Measurements from ENCODE around the gene RELT. TPM values are rescaled to one million over a fixed set of nuclear protein-coding genes. Genes with fewer than 3 reads are reported as not detected.

Gene RELT
- total RNA-seq, 1 experiment from 2014 or later, result 10.2 TPM

DNA sequence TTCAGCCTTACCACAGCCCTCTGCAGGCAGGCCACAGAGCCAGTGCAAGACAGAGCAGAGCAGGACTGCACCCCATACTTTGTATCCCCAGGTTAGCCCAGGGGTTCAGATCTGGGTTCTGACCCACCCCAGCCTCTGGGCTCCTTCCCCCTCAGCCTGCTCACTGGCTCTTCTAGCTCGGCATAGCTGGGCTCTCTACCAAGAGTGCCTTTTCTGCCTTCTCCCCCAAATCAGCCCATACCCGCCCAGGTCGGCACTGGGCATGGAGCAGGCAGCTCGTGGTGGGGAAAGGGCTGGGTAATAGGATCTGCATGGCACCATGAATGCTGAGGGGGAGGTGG, 8.3 kb downstream of the RELT start:
- Histone ChIP-seq H3K9me3 (ENCODE audit: control insufficient read depth, low read depth, low read length) (no peaks in the 10 kb centered on the region), H3T11ph (ENCODE audit: low read length) (no peak overlapping the region), H4K91ac (ENCODE audit: insufficient read length, low read depth, low read length) (no peak overlapping the region), H3K4me1 (ENCODE audit: insufficient read depth, low read length) (no peaks in the 10 kb centered on the region), H4K20me1 (ENCODE audit: control insufficient read depth, insufficient read depth, insufficient read length) (no peaks in the 10 kb centered on the region), H3K4me2 (ENCODE audit: insufficient read depth, insufficient read length, low read length) (no peak overlapping the region), H3K18ac (ENCODE audit: insufficient read length, low read depth, low read length) (no peak overlapping the region), H3K56ac (ENCODE audit: insufficient read length, low read depth, low read length) (no peak overlapping the region), H3K27me3 (ENCODE audit: insufficient read depth, low read length) (no peaks in the 10 kb centered on the region), H3K27ac (ENCODE audit: insufficient read length, low read depth, low read length) (no peak overlapping the region), H4K8ac (replicated peaks; ENCODE audit: insufficient read length, low read depth, low read length) (no peak overlapping the region), H2BK12ac (ENCODE audit: insufficient read length, low read depth, low read length) (no peak overlapping the region), H3K9ac (ENCODE audit: extremely low read depth, insufficient read length, low read length) (no peak overlapping the region), H3K4ac (ENCODE audit: low read depth, low read length) (no peak overlapping the region), H3K23me2 (ENCODE audit: insufficient read length, low read depth, low read length, poor library complexity, severe bottlenecking) (no peaks in the 10 kb centered on the region), H3K14ac (ENCODE audit: insufficient read depth, low read length) (no peak overlapping the region), H2AFZ (ENCODE audit: low read length) (no peak overlapping the region), H2BK5ac (ENCODE audit: insufficient read length, low read length) (no peak overlapping the region), H2BK120ac (ENCODE audit: low read depth, low read length, poor library complexity, severe bottlenecking) (no peak overlapping the region), H3K23ac (ENCODE audit: insufficient read length, low read depth, low read length) (no peak overlapping the region), H2BK20ac (ENCODE audit: low read depth, low read length, poor library complexity, severe bottlenecking) (no peak overlapping the region), H3K79me1 (ENCODE audit: insufficient read depth, low read depth, low read length, poor library complexity, severe bottlenecking) (no peaks in the 10 kb centered on the region), H4K5ac (ENCODE audit: insufficient read length, low read depth, low read length) (no peak overlapping the region), H3K79me2 (ENCODE audit: insufficient read depth, low read length) (no peaks in the 10 kb centered on the region), H2AK5ac (ENCODE audit: insufficient read length, low read length) (no peak overlapping the region), H2BK15ac (ENCODE audit: low read depth, low read length) (no peak overlapping the region)
- no peak overlapping the region for H3K27ac Mint-ChIP-seq
- no peaks in the 10 kb centered on the region for H3K9me3 Mint-ChIP-seq
- no CpG with 5 or more reads among the region's 4 CpGs for WGBS (ENCODE audit: extremely low coverage, insufficient read length, low lambda C conversion rate)
- TF ChIP-seq, protein P1, sequence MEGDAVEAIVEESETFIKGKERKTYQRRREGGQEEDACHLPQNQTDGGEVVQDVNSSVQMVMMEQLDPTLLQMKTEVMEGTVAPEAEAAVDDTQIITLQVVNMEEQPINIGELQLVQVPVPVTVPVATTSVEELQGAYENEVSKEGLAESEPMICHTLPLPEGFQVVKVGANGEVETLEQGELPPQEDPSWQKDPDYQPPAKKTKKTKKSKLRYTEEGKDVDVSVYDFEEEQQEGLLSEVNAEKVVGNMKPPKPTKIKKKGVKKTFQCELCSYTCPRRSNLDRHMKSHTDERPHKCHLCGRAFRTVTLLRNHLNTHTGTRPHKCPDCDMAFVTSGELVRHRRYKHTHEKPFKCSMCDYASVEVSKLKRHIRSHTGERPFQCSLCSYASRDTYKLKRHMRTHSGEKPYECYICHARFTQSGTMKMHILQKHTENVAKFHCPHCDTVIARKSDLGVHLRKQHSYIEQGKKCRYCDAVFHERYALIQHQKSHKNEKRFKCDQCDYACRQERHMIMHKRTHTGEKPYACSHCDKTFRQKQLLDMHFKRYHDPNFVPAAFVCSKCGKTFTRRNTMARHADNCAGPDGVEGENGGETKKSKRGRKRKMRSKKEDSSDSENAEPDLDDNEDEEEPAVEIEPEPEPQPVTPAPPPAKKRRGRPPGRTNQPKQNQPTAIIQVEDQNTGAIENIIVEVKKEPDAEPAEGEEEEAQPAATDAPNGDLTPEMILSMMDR (conservative IDR thresholded peaks at IDR 0.05), result no peak
- no peaks in the 10 kb centered on the region; the same call in 1 of the 2 replicates for H3K27me3 Mint-ChIP-seq (ENCODE audit: low read depth)
- peaks cover 0 to 2% (median 0%) of the 10 kb centered on the region in 3 experiments; a peak in 1 of 7 replicates for H3K36me3 Mint-ChIP-seq (ENCODE audit: insufficient read depth in 1 of 3, low read depth in 3 of 3)
- no peak overlapping the region for H3K4me3 Mint-ChIP-seq
- H3K4me1 Mint-ChIP-seq, result peaks cover 26 to 43% of the 10 kb centered on the region in 2 experiments
- no peak for DNase-seq

Measured in H9 (cell line).